Left hindlimb (tissue), 1 donor: ENCODE measurements around the gene SLC22A4.

Source experiments
- DNase-seq: peaks from one replicate; pipeline ENCODE4 v3.0.0-alpha.2; 2018

Gene SLC22A4

DNA sequence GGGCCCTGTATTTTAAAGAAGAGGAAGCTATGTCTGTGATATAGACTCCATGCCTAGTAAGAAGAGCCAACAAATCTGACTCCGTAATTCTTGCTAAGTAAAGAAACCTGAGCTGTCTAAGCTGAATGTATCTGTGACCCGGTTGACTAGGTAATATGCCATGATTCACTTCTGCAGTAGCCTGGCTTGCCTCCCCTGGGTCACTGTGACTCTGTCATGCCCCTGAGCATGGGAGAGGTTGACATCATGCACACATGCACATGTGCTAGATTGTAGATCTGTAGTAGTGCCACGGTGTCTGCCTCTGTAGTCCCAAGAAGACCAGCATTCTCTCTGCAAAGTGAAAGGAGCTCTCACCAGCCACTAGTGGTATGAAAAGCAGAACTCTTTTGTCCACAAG lies 84.4 kb downstream of the SLC22A4 start:
- DNase-seq = no peak

GRCh38 chr5:132380047-132380446 lies 85.9 kb downstream of the SLC22A4 start:
- DNase-seq = no peak

DNA sequence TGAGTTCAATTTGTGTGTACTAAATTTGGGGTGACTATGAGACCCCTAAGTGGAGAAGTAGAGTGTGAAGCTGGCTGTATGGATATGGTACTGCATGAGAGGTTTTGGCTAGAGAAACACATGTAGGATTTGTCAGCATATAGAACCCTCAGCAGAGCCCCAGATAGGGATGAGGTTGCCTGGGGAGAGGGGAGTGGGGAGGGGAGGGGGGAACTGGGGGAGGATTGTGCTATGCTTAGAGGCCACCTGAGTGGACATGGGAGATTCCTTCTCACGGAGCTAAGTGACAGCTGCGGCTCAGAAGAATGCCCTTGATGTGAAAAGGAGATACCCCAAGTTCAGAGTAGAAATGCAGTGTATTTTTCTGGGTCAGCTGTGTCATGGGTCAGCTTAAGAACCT lies 86.5 kb downstream of the SLC22A4 start:
- no peak for DNase-seq

GRCh38 chr5:132381614-132382013 lies 87.4 kb downstream of the SLC22A4 start:
- DNase-seq = no peak

GRCh38 chr5:132383261-132383660 lies 89.1 kb downstream of the SLC22A4 start:
- no peak for DNase-seq

GRCh38 chr5:132383984-132384383 lies 89.8 kb downstream of the SLC22A4 start:
- no peak for DNase-seq

DNA sequence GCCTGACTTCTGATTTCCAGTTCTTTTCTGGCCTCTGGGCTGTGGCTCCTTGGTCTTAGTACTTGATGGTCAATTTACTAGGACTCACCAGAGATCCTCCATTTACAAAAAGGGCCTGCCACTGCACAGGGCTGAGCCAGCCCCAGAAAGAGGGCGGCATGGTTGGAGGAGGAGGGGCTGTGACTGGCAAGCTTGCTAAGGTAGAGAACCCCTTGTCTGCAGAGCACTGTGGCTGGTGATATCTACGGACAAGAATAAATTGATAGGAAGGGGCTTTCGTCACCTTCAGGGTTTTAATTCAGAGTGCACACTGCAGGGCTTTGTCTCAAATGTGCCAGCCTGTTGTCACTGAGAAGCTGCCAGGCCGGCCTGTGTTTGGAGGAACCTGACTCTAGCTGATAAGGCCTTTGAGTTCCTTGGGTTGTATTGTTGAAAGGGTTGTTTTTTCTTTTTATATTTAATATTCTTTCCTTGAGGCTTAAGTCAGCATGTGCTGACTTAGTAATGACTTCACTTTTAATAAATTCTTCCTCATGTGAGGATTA lies 90.4 kb downstream of the SLC22A4 start:
- no peak for DNase-seq

DNA sequence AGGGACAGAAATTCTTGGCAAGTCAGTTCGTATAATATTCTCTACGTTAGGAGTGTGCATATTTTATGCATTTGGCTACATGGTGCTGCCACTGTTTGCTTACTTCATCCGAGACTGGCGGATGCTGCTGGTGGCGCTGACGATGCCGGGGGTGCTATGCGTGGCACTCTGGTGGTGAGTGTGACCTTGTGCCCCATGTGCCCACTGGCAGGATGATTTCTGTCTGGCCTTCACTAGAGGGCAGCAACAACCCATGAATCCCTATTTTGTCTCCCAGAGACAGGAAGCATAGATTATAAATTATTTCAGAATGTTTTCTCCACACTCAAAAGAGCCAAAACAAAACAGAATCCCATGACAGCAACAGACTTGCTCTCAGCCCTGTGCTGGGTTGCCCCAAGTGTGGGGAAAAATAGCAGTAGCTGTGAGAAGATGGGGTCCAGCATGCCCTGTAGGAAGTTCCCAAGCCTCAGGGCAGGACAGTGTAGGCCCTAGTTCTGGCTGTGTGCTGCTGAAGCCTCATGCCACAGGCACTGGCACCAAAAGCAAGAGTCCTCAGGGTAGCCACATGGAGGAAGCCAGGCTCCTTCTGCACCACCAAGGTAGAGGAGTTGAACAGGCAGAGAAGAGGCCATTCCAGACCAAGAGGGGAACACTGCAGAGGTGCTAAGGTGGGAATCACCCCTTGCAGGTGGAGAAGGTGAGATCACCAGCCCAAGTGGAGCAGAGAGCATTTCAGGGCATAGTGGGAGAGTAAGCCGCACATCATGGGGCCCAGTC lies 91.3 kb downstream of the SLC22A4 start:
- DNase-seq = peak; percentile 47

- DNase-seq = peak; percentile 76
These were observed 92.6 kb downstream of the SLC22A4 start for GRCh38 chr5:132386644-132387286.

GRCh38 chr5:132387640-132388117 lies 93.5 kb downstream of the SLC22A4 start:
- peak; percentile 85 for DNase-seq

DNA sequence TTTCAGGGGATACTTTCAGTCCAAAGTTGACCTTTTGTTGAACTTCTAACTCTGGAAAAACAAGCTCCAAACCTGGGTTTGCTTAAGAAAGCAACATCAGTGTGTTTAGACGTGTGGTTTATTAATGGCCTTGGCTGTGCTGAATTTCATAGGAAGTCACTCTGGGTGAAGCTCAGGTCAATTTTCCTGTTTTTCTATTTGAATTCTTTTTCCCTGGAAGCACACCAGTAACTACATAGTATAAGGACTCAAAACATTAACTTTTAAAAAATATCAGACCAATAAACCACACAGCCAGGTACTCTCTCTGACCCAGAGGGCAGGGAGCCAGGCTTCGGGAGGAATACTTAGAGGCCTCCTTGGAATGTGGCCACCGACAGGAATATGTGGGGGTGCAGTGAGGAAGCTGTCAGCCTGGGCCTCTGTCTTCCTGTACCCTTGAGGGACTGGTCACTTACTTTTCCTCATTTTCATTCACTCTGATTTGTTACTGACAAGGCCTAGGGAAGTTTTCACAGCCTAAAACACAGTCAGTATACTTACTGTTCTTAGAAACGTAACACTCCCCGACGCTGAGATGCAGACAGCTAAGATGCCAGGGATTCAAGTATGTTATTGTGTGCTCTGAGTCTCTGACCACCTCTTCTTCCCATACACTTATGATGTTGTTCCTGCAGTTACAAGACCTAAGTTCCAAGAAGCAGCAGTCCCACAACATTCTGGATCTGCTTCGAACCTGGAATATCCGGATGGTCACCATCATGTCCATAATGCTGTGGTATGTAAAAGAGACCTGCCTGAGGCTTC lies 94.3 kb downstream of the SLC22A4 start:
- peak; percentile 70 for DNase-seq

- no peak for DNase-seq
These were observed 94.8 kb downstream of the SLC22A4 start for GRCh38 chr5:132389051-132389331.

DNA sequence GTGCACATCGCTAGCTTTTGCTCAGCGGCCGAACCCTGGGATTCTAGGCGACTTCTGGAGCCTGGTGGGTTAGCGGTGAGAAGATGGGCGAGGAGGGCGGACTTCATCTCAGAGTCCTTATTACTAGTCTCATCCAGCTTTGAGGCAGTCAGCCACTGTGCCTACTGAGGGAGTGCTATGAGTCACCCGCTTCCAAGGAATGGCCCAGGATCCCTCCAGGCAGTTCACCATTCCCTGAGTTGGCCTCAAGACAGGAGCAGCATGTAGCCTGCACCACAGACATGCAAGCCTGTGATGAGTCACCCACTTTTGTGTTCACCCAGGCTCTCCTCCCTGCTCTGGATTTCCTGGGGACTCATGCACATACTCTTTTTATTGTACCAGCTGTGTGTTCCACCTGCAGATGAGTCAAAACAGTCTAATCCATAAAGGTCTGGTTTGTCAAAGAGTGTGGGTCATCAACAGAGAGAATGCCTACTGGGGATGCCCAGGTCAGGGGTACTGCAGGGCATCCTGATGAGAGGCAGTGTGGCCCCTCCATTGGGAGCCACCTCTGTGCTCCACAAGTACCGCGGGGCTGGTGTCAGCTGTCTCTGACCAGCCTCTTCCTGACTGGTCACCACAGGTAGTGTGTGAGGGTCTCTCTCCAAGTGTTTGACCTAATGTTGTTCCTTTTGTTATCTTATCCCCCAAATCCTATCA lies 95.5 kb downstream of the SLC22A4 start:
- no peak for DNase-seq

DNA sequence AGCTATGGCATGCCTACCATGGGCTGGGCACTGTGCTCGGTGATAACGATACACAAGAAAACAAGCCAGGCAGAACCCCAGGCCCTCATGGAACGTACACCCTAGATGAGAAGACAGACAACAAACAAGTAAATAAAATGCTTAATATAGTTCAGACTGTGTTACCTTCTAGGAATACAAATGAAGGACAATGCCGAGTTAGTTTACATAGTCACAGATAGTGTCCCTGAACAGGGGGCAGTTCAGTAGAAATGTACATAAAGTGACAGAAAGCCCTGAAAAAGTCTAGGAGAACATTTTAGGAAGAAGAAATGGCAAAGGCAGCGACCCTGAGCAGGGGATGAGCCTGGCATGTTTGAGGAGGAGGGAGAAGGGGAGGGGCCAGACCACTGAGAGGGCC lies 97.1 kb downstream of the SLC22A4 start:
- DNase-seq = no peak

- no peak for DNase-seq
These were observed 97.7 kb downstream of the SLC22A4 start for GRCh38 chr5:132391870-132392269.

- DNase-seq = no peak
These were observed 98.2 kb downstream of the SLC22A4 start for GRCh38 chr5:132392411-132392810.

DNA sequence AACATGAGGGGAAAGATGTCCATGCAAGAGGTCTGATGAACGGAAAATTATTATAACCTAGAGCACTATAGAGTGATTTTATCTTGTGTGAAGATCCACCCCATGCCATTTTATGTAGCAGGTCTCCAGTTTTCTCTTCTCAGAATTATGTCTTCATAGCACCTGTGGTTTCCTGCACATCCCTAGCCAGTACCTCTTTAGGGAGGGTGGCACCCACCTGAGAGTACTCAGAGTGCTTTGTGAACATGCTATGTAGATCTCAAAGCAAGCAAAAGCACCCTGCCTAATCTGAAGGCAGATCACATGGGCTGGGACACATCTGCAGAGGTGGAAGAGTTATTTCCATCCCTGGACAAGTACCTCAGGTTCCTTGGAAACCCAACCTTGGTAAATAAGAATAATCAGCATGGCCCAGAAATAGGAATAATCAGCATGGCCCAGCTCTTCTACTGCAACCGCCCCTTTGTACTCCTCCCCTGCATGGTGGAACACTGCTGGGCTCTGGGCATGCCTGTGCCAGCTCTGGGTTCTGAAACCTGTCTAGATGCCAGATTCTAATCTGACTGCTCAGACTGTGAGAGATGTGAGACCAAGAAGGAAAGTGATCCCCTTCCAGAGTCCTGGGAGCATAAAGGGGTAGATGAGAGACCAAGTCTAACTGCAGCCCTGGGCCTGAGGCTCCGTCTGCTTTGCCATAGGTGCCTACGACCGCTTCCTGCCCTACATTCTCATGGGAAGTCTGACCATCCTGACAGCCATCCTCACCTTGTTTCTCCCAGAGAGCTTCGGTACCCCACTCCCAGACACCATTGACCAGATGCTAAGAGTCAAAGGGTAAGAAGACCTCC lies 99.0 kb downstream of the SLC22A4 start:
- no peak for DNase-seq
